Stimulated activated CD8-positive, alpha-beta memory T cell treated with anti-CD3 and anti-CD28 coated beads, Interleukin-7, amount 100 ng/mL, for 24 hours (primary cell): ENCODE results near the gene KERA.

Experiments used
- DNase-seq: peaks from one replicate; pipeline ENCODE4 v3.0.0-alpha.2; 2020; ENCODE audit warnings: low read depth

KERA gene

DNA sequence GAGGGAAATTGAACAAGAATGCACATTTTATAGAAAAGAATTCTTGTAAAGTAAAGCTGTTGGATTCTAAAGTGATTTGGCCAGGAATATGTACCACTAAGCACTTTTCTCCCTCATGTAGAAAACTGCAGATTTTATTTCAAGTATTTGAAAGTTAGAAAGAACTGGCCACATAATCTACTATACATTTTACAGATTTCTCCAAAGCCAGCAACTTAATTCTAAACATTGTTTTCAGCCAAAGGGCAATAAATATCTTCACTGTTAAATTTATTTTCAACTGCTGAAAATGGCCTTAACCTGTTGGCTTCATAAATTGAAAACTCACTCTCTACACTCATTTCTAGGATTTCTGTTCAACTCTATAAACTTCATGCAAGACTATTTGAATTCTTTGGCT lies 15.6 kb upstream of the KERA start:
- no peak for DNase-seq

- no peak for DNase-seq
Measured at GRCh38 chr12:91072931-91073330, 15.1 kb upstream of the KERA start.

GRCh38 chr12:91070936-91071335 lies 13.1 kb upstream of the KERA start:
- DNase-seq = no peak

DNA sequence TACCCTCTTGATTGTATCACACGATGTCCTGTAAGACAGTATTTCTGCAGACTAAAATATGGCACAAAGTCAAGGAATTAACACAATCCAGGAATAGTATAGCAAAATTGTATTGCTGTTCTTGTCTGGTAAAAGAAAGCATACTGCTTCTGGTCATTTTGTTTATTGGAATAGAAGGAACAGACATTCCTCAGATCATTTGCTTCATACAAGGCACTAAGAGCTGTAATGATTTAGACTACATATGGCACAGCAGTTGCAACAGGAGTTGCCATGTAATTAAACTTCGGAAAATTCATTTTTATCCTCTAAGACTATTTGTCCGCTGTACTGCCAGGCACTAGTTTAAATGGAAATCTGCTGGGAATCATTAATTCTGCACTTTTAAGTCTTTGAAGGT lies 7.6 kb upstream of the KERA start:
- no peak for DNase-seq

- no peak for DNase-seq
Measured at GRCh38 chr12:91064640-91065039, 6.8 kb upstream of the KERA start.

DNA sequence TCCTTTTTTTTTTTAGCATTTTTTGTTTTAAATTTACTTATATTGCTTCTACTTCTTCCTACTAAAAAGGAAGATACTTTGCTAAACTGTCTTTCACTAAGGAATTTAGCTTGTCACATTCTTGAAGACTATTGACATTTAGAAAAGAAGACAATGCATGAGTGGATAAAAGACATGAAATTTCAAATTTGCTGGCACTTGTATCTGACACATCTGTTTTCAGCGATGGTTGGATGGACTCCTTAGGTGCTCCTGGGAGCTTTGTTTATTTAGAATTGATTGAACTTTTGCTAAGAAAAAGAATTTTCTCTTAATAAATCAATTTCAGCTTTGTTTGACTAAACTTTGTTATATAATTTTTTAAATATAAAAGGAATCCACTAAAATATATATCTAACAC lies 3.3 kb upstream of the KERA start:
- DNase-seq = no peak

DNA sequence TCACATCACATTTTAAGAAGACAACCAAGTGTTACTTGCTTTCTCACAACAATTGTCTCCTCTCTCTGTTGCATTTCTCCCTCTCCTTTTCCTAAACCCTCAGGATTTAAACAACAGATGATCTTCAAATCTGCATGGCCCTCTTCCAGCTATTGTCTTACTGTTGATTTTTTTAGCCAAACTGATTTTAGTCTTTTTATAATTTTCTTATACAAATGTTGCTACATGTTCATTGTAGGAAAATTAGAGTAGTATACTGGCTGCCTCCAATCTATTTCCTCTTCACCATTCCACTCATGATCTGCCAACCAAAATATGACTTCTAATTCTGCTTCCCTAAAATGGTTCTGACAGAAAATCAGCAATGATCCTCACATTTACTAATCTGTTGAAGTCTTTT lies 1.4 kb upstream of the KERA start:
- DNase-seq = no peak

DNA sequence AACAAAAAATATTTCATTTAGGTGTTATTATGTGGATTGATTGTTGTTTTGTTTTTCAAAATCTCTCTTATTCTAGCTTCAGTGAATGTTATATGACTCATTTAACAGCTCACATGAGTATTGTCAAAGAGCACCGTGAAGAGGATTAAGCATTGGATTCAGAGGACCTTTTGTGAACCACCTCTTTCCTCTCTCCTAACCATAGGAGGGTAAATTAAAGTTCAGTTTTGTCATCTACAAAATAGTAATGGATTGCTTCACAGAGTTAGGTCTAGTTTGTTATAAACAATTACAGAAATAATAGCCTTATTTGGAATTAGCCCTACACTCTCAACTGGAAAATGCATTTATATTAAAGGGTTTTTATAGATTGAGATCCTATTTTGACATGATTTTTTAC lies 962 bp upstream of the KERA start:
- no peak for DNase-seq

GRCh38 chr12:91056488-91056887 lies 1.3 kb downstream of the KERA start:
- DNase-seq = no peak

- no peak for DNase-seq
Measured at GRCh38 chr12:91055976-91056375, 1.8 kb downstream of the KERA start.

GRCh38 chr12:91053951-91054715 lies 3.7 kb downstream of the KERA start:
- DNase-seq = no peak

DNA sequence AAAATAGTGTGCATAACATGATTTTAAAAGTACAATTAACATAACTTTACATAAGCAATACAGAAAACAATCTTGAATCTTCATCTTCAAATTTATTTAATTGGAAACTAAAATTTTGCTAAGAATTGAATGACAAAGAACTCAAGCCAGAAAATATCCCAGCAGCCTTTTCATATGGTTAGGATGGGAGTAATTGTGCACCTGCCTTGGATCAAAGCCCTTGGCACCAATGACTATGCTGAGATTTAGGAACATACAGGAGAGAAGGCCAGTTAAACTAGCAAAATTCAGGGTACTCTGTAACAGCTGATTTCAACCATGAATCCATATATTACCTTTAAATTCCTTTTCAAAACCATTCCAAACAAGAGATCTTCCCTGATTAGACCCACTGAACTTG lies 5.8 kb downstream of the KERA start:
- DNase-seq = no peak

DNA sequence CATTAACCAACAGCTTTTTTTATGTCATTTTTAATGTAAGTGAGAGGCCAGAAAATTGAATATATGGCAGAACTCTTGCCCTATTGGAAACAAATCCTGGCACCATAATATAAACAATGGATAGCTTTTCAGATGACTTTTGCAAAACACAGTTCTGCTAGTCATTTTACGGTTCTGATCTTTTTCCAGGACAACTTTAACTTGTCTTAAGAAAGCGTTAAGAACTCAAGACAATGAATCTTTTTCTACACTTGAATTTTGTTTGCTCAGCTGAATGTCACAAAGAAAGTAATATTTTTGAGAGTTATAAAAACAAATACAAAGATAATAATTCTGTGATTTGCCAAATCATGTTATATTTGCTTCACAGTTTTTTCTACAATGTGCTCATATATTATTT lies 13.2 kb downstream of the KERA start:
- no peak for DNase-seq

DNA sequence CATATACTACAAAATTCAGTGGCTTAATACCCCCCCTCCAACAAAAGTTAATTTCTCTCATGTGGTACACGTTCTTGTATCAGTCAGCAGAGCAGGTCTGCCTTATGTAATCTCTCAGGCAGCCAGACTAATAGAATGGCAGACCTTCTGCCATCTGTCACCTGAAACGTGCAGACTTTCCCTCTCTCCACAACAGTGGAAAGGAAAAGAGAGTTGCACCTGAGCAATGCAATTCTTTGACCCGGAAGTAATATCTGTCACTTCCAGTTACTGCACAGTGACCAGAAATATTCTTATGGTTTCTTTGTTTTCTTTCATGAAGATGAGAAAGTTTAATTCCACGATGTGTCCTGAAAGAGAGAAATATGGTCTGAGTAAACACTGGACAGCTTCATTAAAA lies 14.4 kb downstream of the KERA start:
- no peak for DNase-seq

DNA sequence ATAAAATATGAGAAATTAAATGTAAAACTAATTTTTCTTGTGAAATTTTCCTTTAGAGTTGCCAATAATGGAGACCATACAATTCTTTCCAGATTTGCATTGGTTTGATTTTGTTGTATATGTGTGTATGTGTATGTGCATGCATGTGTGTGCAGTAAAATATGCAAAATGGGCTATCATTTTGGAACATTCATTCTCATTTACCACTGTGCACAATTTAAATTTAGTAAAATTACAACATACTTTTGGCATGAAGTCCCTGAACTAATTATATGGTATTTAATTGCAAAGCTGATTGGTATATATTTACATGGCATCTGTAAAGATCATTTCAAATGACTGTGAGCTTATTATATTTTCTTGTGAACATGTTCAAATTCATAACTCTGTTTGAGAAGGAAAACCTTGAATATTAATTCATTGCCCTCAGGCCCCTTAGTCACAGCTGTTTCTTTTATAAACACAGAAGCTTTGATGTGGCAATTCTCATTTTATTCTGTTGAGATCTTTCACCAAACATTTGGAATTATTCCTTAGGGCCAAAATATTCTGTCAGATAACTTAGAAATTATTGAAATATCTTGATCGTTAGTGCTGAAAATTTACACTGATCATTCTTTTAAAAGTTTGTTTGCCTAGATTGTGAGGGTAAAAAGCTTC lies 17.6 kb downstream of the KERA start:
- no peak for DNase-seq

DNA sequence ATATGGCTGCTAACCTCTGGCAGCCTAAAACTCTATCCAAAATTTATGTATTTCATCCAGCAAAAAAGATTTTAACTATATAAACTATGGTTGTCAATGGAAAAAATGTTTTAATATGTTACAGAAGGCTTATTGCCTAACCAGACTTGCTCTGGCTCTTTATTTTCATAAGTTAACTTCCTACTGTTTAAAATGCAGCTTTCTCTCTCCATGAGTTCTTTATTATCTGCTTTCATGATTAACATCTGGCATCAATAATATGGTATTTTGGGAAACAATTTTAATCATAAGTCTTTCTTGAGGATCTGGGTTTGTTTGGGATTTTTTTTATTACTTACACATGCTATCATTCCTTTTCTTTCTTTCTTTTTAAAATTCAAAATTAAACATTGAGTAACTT lies 20.5 kb downstream of the KERA start:
- no peak for DNase-seq

- no peak for DNase-seq
Measured at GRCh38 chr12:91033251-91033650, 24.6 kb downstream of the KERA start.

DNA sequence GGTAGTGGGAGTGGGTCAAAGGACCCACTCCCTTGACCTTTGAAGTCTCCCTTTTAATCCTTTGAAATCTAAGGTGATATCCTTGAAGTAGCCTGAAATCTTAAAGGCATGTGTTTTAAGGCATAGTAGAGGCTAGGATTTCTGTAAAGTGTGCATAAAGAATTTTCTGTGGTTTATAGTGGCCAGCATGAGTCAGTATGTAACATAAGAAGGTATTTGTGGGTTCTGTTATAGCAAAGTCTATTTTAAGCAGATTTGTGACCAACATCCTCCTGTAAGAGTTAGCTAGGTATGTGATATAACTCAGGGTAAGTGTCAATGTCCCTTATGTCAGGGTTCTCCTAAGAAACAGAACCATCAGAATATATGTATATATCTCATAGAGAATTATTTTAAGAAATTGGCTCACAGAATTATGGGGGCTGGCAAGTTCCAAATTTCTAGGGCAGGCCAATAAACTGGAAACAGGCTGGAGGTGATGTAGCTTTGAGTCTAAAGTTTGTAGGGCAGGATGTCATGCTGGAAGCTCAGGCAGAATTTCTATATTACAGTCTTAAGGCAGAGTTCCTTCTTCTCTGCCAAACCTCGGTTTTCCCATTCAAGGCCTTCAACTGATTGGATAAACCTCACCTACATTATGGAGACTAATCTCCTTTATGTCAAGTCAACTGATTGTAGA lies 34.4 kb downstream of the KERA start:
- DNase-seq = no peak

DNA sequence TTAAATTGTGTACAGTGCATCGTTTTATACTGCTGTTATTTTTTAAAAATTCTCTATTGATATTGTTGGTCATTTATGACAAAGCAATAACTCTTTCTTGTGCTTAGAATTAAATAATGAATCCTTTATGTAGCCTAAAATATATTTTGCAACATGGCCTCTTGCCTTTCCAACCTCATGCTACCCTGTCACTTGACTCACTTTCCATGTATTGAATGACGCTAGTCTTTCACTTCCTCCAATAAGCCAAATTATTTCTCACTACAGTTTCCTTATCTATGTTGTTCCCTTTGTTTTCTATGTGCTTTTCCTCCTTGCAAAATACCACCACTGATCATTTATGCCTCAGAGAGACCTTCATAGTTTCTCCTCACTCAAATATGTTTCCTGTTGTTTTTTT lies 36.7 kb downstream of the KERA start:
- DNase-seq = no peak

DNA sequence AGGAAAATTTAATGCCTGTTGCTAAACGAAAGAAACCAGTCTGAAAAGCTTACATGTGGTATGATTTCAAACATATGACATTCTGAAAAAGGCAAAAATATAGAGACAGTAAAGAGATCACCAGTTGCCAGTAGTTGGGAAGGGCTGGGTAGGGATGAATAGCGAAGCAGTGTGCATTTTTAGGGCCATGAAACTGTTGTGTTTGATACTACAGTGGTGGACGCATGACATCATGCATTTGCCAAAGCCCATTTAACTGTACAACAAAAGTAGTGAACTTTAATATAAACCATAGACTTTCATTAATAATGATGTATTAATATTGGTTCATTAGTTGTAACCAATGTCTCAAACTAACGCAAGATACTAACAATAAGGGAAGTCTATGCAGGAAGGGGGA lies 38.4 kb downstream of the KERA start:
- DNase-seq = no peak

GRCh38 chr12:91017511-91018263 lies 40.1 kb downstream of the KERA start:
- no peak for DNase-seq

GRCh38 chr12:91017043-91017442 lies 40.8 kb downstream of the KERA start:
- DNase-seq = no peak
